Gastrocnemius medialis (tissue), 4 donors: ENCODE measurements around the gene SERPINB2. TPM values are rescaled to one million over a fixed set of nuclear protein-coding genes. Genes with fewer than 3 reads are reported as not detected.
A peak's percentile ranks its signal among the peaks of the same experiment; 100 is the strongest.

Experiments used
- ATAC-seq, 2 donors: fragments of 150-250 bp; one replicate each; pipeline ENCODE4 v1.9.1; 2016
- DNase-seq, 2 donors: peaks; one replicate each; pipeline ENCODE4 v3.0.0-alpha.2; 2019
- H3K27ac ChIP-seq, 4 donors: fragments of 200-600 bp; sonication (generic); 1 replicate in 1 of 4; 2 replicates in 3 of 4; pipeline ENCODE4 v1.5.1; 2016 to 2018; ENCODE audit warnings: mild to moderate bottlenecking in 2 of 4, moderate library complexity in 1 of 4
- H3K27me3 ChIP-seq, 3 donors: fragments of 200-600 bp; sonication (generic) in 2 of 3; 1 replicate in 1 of 3; 2 replicates in 2 of 3; pipeline versions ENCODE4 v1.5.1 to v1.6.0; 2016 to 2019; ENCODE audit warnings: mild to moderate bottlenecking in 1 of 3, moderate library complexity in 1 of 3
- H3K36me3 ChIP-seq, 2 donors: fragments of 200-600 bp; sonication (generic) in 1 of 2; one replicate each; pipeline ENCODE4 v1.5.1; 2017 to 2018
- H3K4me1 ChIP-seq, 2 donors: fragments of 200-600 bp; sonication (generic) in 1 of 2; one replicate each; pipeline ENCODE4 v1.5.1; 2016 to 2017; ENCODE audit warnings: mild to moderate bottlenecking in 2 of 2
- H3K4me3 ChIP-seq, 4 donors: fragments of 200-600 bp; sonication (generic) in 3 of 4; 1 replicate in 1 of 4; 2 replicates in 3 of 4; pipeline ENCODE4 v1.5.1; 2016 to 2019; ENCODE audit warnings: mild to moderate bottlenecking in 2 of 4
- H3K9me3 ChIP-seq, 3 donors: fragments of 200-600 bp; sonication (generic) in 2 of 3; 1 replicate in 1 of 3; 2 replicates in 2 of 3; pipeline ENCODE4 v1.5.1; 2016 to 2019
- CTCF ChIP-seq, 5 experiments: fragments of 450-650 bp in 3 of 5; fragments of 200-600 bp in 2 of 5; sonication (generic) in 2 of 5; IDR thresholded peaks in 4 of 5; conservative IDR thresholded peaks in 1 of 5; 1 replicate in 4 of 5; 2 replicates in 1 of 5; pipeline ENCODE4 v1.5.1; 2016 to 2019; ENCODE audit warnings: antibody characterized with exemption in 5 of 5, mild to moderate bottlenecking in 3 of 5, moderate library complexity in 3 of 5
- POLR2A ChIP-seq, 2 donors: fragments of 450-650 bp; IDR thresholded peaks; one replicate each; pipeline ENCODE4 v1.6.1; 2017; ENCODE audit warnings: antibody characterized with exemption in 2 of 2, mild to moderate bottlenecking in 2 of 2, moderate library complexity in 2 of 2
- in situ Hi-C, 4 donors: fragments of 200-750 bp; cut with MboI; loops; one replicate each; pipeline versions ENCODE4 v1.15.0 to v1.8.0; 2017; ENCODE audit warnings: low sequenced_read_pairs in 4 of 4
- intact Hi-C: fragments of 100-400 bp; cut with DNase I; formaldehyde crosslinking; loops from one replicate; pipeline ENCODE4 v1.15.1; 2023; ENCODE audit warnings: low total_unique reads
- total RNA-seq, 4 donors: library from RNA; depleted of rRNA; stranded (reverse); fragments of >200 nt; gene quantifications; one replicate each; pipeline versions ENCODE4 v1.1.0 to v1.2.3, GENCODE V29; 2016

Gene SERPINB2
- total RNA-seq, 4 donors from 2014 or later = not detected

- DNase-seq (no peak), ATAC-seq (no peak)
- H3K27me3 ChIP-seq = peaks cover 0 to 10% (median 10%) of the 10 kb centered on the region in 3 donors
- H3K27ac ChIP-seq = no peak overlapping the region
- intact Hi-C loops = no loop called here
- H3K9me3 ChIP-seq = no peaks in the 10 kb centered on the region
- H3K36me3 ChIP-seq = no peaks in the 10 kb centered on the region
- no peak overlapping the region for H3K4me3 ChIP-seq
- in situ Hi-C loops = loop anchor here in 1 of 4 donors (25.0 kb wide), 1 partner anchor 110 kb away; no protein-coding TSS in a partner anchor
- no peaks in the 10 kb centered on the region for H3K4me1 ChIP-seq
- TF ChIP-seq POLR2A (IDR thresholded peaks at IDR 0.05) (no peak), CTCF (IDR thresholded peaks at IDR 0.05 in 4 of 5, conservative IDR thresholded peaks at IDR 0.05 in 1 of 5) (no peak)
Measured at GRCh38 chr18:63947051-63947790, 59.7 kb downstream of the SERPINB2 start.

- peak within 1 kb of the TSS; percentile 25 to 41 (median 30) for H3K4me3 ChIP-seq
- TF ChIP-seq CTCF (IDR thresholded peaks at IDR 0.05 in 4 of 5, conservative IDR thresholded peaks at IDR 0.05 in 1 of 5) (peak in 1 of 5 experiments; percentile 32), POLR2A (IDR thresholded peaks at IDR 0.05) (no peak)
- H3K27me3 ChIP-seq = peaks cover 0 to 10% (median 10%) of the 10 kb centered on the region in 3 donors
- no peak within 1 kb of the TSS for H3K27ac ChIP-seq
- H3K9me3 ChIP-seq = no peaks in the 10 kb centered on the region
- in situ Hi-C loops = loop anchor here in 1 of 4 donors (25.0 kb wide), 1 partner anchor 112 kb away; no protein-coding TSS in a partner anchor
- no peaks in the 10 kb centered on the region for H3K4me1 ChIP-seq
- H3K36me3 ChIP-seq = no peaks in the 10 kb centered on the region
- intact Hi-C loops = no loop called here
- no peak for ATAC-seq
- no peak for DNase-seq
Measured at GRCh38 chr18:63949068-63949737, 61.7 kb downstream of the SERPINB2 start, which contains the start of gene HMSD. Gene HMSD (plus strand): TSS chr18:63949301. CDS start chr18:63953456, 4,155 bp downstream.

GRCh38 chr18:63951302-63951705 lies 63.8 kb downstream of the SERPINB2 start:
- Histone ChIP-seq H3K27ac (no peak overlapping the region), H3K27me3 (peaks cover 0 to 6% (median 4%) of the 10 kb centered on the region in 3 donors), H3K36me3 (no peaks in the 10 kb centered on the region), H3K9me3 (no peaks in the 10 kb centered on the region), H3K4me1 (no peaks in the 10 kb centered on the region), H3K4me3 (no peak overlapping the region)
- no peak for ATAC-seq
- no peak for DNase-seq
- in situ Hi-C loops = no loop called here
- TF ChIP-seq CTCF (IDR thresholded peaks at IDR 0.05 in 4 of 5, conservative IDR thresholded peaks at IDR 0.05 in 1 of 5) (no peak), POLR2A (IDR thresholded peaks at IDR 0.05) (no peak)
- intact Hi-C loops = no loop called here

Other genes starting within 250 kb of the SERPINB2 start
- gene SERPINB4, start 243.4 kb upstream of the SERPINB2 start, total RNA-seq = under 1 TPM in 1 of 4 donors, not detected in 3; 0.13 TPM
- gene SERPINB3, start 225.8 kb upstream of the SERPINB2 start, total RNA-seq = not detected
- not detected for gene SERPINB11, start 184.7 kb upstream of the SERPINB2 start, total RNA-seq
- not detected for gene SERPINB7, start 112.3 kb upstream of the SERPINB2 start, total RNA-seq
- gene SERPINB10, start 20.3 kb downstream of the SERPINB2 start, total RNA-seq = not detected
- not detected for gene HMSD, start 61.6 kb downstream of the SERPINB2 start, total RNA-seq
- gene SERPINB8, start 82.4 kb downstream of the SERPINB2 start, total RNA-seq = 1 to 10 TPM in 3 of 4 donors, under 1 TPM in 1; 0.87 to 3.8 (median 1.6) TPM